ENCODE measurements around the gene METTL16.

Gene METTL16

DNA sequence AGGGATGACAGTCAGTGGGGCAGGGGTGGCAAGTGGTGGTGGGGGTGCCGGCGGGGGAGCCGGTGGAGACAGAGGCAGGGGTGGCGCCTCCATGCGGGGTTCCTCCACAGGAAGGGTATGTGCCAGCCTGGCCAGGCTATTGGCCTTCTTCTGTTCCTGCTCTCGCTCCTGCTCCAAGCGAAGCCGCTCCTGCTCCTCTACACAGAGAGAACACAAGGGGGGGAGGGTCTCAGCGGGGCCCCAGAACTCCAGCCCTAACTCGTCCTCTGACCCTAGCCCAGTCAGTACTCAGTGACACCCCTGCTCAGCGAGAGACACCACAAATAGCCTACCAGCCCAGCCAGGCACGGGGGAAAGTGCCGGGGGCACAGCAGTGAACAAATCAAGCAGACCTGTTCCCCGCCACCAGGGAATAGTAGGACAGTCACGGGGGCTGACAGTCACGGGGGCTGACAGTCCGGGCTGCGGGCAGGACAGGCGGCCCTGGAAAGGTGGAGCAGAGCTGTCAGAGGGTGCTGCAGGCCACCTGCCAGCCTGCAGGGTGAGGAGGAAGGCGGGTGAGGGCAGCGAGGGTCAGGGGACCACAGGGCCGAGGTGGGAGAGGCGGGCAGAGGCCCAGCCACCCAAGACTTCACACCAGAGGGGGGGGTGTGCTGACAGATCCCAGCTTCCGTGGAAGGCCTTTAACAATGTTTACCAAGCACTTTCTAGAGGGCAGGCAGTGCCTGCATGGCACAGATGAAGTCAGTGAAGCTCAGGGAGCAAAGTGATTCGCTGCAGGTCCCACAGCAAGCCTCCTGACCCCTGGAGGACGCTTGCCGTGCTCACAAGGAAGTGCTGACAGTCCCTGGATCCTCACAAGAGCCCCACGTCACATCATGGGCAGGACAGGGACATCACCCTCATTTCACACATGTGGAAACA, 116.2 kb downstream of the METTL16 start:
- peak in 1 of 14 donors; percentile 17 for DNase-seq

DNA sequence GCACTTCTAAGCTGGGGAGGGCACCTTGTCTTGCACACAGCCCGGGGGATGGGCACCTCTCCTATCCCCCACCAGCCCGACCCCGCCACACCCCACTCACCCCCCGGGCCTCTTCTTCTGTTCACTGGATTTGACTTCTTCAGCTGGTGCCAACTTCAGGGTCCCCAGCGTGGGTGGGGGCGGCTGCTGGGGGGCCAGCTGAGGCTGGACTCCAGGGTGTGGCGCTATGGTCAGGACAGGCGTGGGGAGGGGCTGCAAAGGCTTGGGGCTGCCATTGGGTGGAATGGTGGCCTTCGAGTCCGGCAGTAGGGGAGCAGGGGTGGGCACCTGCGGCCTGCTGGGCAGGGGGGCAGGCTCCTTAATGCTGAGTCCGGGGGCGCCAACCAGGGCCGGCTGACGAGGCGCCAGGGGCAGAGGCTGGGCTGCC, 116.9 kb downstream of the METTL16 start:
- DNase-seq = no peak

DNA sequence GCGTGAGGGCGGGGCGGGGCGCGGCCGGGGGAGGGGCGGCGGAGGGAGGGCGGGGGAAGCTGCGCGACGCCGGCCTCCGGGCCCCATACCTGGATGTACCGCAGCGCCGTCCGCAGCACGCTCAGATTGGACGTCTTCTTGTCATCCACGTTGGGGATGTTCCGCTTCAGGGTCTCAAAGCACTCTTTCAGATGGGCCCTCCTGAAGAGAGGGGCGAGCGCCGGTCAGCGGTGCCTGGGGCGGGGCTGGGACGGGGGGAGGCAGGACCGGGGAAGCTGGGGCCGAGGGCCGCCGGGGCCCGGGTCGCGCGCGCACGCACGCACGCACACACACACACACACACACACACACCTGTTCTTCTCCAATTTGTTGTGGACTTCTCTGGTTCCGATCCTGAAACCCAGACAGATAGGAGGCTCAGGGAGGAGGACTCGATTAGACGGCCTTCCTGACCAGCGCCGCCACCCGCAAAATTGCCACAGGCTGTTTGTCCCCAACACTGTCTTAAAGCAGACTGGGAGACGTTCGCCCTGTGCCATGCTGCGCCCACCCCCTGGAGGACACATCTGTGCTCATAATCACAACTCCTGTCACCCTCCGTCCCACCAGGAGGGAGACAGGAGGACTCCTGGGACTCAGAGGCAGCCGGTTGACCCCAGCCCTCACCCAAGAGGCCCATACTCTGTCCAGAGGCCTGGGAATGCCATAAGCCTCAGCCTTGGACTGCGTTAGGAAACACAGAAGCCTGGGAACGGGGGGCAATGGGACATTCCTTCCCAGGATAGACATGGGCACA, 117.5 kb downstream of the METTL16 start:
- peak in 2 of 14 donors; percentile 24 to 44 for DNase-seq

DNA sequence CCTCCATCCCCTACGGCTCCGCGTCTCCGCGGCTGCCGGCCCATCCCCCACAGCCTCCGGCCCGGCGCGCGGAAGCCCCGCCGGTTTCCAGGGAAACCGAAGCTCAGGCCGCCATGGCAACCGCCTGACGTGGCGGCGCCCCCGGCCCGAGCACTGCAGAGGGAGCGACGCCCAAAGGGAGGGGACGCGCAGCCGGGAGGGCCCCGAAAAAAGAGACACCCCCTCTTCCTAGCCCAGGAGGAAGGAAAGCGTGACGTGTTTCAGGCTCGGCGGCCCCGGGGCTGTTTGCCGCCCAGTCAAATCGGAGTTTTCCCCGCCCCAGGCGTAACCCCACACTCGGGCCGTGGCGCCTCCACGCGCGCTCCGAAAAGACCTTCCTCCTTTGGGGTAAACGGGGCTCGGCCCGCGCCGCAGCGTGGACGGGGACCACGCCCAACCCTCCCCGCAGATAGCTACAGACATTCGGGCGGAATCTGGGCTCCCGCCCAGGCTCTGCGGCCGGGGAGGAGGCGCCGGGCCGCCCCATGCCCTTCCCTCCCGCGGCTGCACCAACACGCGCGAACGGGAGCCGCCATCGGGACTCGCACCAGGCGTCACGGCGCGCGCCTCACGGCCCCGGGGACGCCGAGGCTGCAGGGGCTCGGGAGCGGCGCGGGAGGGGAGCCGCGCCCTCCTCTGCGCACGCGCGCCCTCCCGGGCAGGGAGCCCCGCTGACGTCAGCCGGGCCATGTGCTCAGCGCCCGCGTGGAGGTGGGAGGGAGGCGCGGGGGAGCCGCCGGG, 118.3 kb downstream of the METTL16 start:
- peak; percentile 28 to 92 (median 78) for DNase-seq

DNA sequence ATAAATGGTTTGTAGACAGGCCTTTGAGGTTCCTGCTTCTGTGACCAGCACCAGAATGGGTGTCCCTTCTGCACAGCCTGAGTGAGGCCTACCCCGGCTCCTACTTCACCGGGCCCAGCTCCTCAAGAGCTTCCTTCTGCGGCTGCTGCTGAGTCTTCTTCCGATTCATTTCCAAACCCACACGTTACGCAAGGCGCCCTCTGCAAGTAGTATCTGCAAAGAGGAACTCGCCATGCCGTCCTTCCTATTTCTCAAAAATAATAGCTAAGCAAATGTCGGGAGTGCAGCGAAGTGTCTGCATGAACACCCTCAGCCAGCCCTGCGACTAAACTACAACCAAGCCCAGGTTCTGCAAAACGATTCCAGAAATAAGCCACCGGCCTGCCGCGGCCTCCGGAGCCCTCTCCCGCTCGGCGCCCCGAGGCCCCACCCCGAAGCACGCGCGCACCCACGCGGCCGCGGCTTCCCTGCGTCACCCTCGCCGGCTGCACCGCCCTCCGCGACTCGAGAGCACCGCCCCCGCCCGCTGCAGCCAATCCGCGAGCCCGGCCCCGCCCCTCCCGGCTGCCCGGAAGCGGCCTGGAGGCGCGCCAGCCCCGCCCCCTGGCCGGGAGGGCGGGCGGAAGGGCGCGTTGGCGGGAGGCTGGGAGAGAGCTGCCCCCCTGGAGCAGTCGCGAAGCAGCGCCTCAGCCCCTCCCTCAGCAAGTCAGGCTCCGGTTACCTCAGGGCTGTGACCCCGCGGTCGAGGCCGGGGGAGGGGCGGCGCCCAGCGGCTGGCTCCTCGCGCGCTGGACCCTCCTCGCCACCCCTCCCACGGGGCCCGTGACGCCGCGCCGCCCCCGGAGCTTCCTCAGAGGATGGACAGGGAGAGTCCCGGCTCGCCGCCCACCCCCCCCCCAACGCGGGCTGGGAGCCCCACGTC, 119.2 kb downstream of the METTL16 start:
- DNase-seq = peak; percentile 63 to 97 (median 90)

DNA sequence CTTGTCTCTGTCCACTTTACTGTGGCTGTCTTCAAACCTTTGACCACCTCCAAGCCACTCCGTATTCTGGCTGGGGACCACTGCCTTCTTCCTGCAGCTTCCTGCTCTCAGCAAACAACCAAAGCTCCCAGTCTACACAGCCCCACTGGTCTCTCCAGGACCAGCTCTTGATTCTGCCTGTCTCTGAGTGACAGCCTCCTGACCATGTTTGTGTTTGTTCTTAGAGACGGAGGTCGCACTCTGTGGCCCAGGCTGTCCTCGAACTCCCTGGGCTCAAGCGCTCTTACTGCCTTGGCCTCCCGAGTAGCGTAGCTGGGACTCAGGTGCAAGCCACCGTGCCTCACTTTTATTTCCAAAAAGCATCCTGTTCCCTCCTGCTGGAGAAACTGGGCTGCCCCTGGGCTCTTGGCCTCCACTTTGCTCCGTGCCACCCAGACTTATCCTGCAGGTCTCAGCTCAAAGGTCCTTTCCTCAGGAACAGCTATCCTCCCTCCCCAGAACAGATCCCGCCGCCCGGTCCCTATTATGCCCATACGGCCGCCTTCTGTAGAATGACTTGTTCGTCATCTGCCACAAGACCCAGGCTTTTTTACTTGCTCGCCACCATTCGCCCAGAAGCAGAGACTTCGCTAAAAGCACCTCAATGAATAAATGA, 120.0 kb downstream of the METTL16 start:
- no peak for DNase-seq

DNA sequence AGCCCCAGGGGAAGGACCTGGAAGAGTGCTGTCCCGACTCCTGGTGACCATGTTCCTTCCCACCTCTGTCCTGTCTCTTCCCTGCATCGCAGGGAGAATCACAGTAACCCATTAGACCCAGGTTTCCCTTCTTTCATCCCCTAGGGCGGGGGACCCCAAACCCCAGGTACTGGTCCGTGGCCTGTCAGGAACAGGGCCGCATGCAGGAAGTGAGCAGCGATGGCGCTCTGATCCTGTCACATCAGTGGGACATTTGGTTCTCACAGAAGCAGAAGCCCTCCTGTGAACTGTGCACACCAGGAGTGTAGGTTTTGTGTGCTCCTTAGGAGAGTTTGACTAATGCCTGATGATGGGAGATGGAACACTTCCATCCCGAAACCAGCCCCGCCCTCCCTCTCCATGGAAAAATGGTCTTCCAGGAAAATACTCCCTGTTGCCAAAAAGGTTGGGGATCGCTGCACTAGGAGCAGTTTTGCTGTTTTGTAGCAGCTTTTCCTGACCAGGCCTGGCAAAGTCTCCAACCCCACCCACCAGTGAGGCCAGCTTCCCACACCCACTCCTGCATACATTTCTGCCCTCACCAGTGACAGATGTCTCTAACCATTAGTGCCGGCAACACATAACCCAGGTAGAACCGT, 121.4 kb downstream of the METTL16 start:
- no peak for DNase-seq

DNA sequence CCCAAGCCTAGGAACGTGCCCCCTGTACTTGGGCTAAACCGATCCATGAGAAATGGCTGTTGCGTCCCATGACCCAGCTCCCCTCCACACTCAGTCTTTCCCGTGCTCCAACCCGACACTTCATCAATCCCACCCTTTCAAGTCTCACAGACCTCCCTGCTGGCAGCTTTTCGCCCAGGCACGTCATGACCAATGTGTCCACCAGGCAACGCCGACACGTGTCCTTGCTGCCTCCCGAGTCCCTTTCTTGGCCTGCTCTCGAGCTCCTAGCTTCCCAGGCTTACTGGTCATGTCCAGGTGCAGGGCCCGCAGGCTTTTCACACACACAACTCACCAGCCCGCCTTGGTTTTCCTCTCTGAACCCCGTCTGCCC, 123.0 kb downstream of the METTL16 start:
- DNase-seq = peak in 1 of 14 donors; percentile 15

DNA sequence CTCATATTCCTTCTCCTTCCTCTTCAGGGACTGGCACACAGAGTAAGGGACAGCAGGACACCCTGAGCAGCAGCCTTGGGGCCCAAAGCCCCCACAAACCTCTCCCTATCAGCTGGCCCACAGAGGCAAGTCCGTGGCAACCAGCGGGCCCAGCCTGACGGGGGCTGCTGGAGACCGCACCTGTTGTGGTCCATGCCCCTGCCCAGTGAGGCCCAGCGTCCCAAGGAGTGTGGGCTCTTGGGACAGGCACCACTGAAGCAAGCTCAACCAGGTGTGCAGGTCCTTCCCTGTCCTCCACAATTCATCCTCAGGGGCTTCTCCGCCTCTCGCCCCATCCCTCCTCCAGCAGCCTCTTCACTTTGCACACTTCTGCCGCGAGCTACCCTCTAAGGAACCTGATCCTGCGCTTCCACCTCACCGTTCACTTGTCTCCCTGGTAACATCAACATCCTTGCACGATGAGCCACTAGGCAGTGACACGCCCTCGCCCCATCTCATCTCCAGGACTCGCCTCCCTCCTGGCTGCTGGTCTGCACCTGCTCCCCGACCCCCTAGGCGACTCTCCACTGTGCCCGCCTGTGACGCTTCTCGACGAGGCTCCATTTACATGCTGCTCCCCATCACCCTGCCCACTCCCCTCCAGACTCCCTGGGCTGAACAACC, 123.5 kb downstream of the METTL16 start:
- DNase-seq = no peak

DNA sequence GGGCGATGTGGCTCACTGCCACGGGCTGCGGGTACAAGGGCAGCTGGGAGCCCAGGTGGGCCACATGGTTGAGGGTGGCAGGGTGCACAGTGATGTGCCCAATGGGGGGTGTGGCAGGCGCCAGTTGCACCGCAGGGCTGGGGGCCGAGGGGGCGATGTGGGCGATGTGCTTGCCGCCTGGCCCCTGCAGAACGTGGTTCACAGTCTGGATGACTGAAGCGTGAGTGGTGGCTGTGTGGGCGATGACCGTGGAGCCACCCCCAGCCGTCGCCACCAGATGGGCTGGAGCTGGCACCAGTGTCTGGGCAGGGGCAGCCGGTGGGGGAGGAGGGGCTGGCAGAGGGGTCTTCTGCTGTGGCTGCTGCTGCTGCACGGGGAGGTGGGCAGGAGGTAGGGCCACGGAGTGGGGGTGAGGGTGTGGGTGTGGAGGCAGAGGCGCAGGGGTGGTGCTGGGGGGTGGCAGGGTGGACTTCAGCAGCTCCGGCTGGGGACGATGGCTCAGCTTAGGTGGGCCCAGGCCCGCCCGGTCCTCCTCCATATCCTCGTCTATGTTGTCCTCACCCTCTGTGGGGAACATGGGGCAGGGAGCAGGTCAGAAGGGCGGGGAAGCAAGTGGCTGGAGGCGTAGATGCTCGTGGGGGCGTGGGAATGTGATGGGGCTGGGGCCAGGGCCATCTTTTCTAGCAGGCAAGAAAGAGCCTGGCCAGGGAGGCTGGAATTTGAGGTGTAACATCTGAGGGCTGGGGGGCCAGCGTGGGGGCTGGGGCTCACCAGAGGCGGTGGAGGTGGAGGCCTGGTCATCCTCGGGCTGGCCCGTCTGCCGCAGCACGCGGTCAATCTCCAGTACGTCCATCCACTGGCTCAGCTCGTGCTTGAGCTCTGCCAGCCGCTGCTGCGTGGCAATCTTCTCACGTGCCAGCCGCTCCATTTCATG, 124.3 kb downstream of the METTL16 start:
- DNase-seq = no peak

DNA sequence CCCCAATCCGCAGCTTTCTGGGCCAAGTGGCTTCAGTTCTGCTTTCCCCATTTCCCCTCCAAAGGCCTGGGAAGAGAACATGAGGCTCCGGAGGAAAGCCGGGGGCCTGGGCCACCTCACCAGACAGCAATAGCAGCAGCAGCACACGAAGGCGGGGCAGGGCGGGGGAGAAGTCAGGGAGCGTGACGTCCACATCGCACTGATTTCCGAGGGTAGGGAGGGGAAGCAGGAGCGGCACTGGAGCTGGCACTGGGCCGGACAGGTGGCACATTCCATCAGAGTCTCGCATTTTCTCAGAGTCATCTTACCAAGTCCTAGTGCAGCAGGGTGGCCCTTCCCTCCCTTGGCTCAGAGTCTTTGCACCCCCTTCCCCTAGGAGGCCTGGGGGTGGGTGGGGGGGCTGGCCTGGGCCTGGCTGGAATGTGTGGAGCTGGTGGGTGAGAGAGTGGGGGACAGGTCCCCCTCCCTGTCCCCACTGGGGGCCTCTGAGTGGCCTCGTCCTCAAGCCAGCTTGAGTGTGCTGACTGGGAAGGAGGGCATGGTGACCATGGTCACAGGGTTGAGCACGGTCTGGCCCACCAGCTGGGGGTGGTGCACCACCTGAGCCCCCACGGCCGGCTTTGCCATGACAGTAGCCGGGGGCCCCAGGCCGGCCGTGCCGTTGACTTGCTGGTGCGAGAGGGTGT, 125.1 kb downstream of the METTL16 start:
- no peak for DNase-seq

DNA sequence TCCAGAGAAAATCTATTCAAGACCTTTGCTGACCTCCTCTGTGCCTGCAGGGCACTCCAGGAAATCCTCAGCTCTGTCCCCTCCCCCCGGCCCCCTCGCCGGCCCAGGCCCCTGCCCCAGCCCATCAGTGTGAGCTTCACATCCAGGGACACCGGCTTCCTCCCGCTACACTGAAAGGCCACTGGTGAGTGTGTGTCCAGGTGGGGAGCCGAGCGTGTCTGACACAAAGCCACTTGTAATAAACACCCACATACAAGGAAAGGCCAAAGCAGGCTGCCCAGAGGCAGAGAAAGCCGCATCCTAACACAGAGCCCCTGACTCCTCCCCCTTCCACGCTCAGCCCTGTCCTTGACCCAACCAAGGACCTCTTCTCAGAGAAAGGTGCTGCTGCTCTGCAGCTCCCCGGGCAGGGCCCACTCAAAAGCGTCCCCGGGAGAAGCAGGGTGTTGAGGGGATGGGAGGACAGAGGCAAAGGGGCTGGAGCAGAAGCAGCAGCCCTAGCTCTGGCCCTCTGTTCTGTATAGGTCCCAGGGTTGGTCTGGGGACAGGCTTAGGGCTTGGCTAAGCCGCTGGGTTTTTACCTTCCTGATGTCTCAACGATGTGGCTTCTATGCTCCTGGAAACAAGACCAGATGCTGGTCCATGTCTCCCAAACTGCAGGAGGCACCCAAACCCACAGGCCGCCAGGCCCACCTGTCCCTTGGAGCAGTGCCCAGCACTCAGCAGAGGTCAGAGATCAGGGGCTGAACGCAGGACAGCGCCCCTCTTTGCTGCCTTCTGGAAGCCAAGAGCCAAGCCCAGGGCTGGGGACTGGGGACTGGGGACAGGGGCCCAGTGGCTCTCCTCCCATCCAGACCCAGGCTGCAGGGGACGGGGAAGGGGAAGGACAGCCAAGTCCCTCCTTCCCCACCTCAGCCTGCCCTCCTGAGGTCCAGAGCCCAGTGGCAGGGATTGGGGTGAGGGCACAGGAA, 126.2 kb downstream of the METTL16 start:
- DNase-seq = no peak

DNA sequence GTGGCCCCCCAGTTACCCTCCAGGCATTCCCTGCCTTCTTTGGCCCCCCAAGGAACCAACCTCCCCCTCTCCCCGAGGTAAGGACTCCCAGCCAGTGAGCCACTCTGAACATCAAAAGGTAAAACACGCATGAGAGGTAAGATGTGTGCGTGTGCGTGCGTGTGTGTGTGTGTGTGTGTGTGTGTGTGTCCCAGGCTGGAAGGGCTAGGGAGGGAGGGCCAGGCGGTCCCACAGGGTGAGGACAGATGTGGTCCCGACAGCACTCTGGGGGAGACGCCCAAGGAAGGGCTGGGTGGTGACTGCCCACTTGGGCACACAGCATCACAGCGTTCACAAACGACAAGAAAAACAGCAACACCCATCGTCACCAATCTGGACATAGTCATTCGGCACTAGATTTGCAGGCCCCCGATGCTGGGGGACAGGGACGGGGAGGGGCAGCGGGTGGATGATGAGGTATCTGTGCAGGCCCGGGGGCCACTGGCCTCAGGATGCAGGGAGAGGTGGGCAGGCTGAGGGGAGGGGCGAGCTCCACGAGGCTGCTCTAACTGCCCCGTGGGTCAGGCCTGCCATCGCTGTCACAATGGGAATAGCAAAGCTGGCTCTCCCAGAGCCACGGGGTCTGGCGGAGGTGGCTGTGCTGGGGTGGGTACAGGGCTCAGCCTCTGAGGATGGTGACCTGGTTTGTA, 127.1 kb downstream of the METTL16 start:
- no peak for DNase-seq

DNA sequence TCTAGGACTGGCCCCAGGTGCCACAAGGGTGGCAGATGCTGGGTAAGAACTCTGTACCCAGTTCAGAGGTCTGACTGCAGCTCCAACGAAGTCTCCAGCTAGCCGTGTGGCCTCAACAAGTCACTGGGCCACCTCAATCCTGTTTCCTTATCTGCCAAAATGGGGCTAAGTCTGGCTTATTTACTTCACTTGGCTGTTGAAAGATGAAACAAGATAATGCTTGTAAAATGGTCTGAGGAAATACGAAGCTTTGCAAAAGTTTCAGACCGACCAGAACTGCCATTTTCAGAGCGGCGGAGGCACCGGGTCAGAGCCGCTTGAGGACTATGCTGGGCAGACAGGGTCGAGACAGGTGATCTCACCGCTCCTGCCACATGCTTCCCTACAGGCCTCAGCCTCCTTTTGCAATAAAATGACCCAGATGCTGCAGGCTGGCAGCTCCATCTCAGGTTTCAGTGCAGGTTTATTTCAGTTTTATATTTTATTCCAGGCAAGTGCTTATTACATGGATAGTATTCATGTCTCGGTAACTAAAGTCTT, 128.0 kb downstream of the METTL16 start:
- DNase-seq = no peak

DNA sequence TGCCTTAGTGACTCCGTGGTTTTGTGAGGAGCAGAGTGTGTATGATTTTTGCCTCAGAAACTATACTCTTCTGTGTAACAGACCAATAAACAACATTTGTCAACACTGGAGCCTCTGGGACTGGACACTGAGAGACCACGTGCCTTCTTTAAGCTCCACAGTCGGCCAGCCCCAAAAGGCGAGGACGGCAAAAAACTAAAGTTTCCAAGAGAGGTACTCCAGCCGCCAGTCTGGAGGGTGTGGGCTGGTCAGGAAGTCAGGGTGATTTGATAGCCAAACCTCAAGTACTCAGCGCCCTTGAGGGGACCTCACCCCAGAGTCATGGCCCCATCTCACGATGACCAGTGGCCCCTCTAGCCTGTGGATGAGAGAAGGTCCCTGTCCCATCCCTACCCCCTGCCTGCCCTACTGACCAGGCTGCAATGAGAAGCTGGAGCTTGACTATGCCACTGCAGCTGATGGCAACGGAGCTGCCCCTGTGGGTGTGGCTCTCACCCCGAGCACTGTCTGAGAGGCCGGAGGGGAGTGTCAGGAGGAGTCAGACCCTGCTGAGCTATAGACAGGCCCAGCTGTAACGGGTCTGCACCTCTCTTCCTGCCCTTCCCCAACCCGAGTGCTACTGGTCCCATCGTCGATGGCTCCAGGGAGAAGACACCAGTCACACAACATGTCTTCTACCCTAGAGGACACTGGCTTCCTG, 130.6 kb downstream of the METTL16 start:
- no peak for DNase-seq
